NT2/D1 (cell line): ENCODE data around the gene MCM6.

Experiments
- SUZ12 ChIP-seq: IDR thresholded peaks from 2 replicates; pipeline ENCODE4 v1.6.1; 2011; ENCODE audit not compliant: insufficient read length, insufficient read depth; ENCODE audit errors: extremely low read depth
- YY1 ChIP-seq: IDR thresholded peaks from 2 replicates; pipeline ENCODE4 v1.6.1; 2011; ENCODE audit not compliant: insufficient read length, insufficient read depth
- ZNF274 ChIP-seq: IDR thresholded peaks from 2 replicates; pipeline ENCODE4 v1.6.1; 2011; ENCODE audit warnings: mild to moderate bottlenecking, low read depth, low read length

GRCh38 chr2:135905679-135906078, 29.4 kb upstream of the MCM6 start:
- TF ChIP-seq YY1 (no peak), ZNF274 (no peak), SUZ12 (no peak)
